GM10266 (cell line): ENCODE results near the gene LAMA3.

Experiments used
- DNase-seq: peaks from one replicate; pipeline ENCODE4 v3.0.0; 2012; ENCODE audit errors: extremely low spot score
- TF ChIP-seq, protein P1 (sequence below): IDR thresholded peaks from 2 replicates; pipeline ENCODE4 v1.5.1; 2012; ENCODE audit warnings: mild to moderate bottlenecking, low read depth; ENCODE audit not compliant: control insufficient read depth, insufficient read depth; ENCODE audit errors: missing control alignments

The LAMA3 gene

DNA sequence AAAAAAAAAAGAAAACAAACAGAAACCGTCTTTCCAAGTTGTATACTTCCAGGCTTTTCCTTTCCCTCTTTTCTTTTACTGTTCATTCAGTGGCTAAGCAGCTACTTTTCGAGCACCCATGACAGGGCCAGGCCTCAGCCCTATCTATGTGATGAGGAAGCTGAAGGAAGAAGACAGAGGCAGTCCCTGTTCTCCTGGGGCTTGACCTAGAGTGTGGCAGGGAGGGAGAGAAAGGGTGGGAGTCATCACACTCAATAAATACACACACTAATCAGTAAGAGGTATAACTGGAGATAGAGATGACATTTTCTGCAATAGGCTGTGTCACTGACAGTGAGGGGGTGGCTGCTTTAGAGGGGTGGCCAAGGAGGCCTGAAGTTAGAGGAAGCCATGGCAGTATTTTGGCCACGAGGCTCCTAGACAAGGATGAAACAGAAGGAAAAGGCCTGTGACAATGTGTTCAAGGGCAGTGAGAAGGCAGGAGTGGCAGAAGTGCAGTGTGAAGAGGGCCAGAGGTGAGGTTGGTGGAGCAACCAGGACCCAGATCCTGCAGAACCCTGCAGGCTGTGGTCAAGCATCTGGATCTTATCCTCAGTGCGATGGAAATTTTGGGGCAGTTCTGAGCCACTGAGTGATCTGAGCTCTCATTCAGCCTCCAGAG, 193.5 kb downstream of the LAMA3 start:
- no peak for DNase-seq
- TF ChIP-seq, protein P1, sequence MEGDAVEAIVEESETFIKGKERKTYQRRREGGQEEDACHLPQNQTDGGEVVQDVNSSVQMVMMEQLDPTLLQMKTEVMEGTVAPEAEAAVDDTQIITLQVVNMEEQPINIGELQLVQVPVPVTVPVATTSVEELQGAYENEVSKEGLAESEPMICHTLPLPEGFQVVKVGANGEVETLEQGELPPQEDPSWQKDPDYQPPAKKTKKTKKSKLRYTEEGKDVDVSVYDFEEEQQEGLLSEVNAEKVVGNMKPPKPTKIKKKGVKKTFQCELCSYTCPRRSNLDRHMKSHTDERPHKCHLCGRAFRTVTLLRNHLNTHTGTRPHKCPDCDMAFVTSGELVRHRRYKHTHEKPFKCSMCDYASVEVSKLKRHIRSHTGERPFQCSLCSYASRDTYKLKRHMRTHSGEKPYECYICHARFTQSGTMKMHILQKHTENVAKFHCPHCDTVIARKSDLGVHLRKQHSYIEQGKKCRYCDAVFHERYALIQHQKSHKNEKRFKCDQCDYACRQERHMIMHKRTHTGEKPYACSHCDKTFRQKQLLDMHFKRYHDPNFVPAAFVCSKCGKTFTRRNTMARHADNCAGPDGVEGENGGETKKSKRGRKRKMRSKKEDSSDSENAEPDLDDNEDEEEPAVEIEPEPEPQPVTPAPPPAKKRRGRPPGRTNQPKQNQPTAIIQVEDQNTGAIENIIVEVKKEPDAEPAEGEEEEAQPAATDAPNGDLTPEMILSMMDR = no peak

DNA sequence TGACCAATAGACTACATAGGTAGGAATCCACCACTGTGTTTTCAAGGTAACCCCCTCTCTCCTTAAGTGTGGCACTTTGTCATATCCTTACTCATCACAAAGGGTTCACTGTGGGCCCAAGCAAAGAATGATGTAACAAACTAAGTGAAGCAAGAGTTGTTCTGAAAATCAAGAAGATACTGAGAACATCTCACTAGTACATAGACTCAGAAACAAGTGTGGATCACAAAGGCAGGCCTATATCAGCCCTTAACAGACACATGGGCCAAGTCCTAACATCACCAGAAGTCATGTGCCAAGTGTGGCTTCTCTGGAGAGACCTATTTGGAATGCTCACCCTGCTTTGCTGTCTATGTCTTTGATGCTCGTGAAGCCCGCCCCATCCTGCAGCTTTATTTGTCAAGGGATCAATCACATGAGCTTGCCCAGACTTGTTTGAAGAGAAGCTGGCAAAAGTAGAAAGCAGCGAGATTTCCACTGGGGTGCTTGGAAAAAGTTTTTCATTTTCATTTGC, 194.1 kb downstream of the LAMA3 start:
- no peak for DNase-seq
- TF ChIP-seq, protein P1 = no peak

GRCh38 chr18:23884681-23885375, 195.6 kb downstream of the LAMA3 start:
- no peak for DNase-seq
- TF ChIP-seq, protein P1 = no peak

DNA sequence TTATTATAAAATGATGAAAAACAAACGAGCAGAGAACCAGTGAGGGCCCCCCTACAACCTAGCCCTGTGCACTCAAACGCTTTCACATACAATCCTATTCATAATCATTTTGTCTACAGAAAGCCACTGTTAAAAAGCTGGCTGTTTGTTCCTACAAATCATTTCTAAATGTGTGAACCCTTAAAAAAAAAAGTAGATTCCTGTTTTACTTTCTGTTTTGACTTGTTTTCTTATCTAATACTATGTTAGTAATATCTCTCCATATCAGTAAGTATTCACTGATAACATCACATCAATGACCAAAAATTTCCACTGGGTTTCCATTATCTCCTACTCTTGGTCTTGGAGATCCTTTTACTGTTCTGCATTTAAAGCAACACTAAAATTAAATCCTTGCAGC, 196.5 kb downstream of the LAMA3 start:
- DNase-seq = peak; percentile 18
- TF ChIP-seq, protein P1 = no peak

- TF ChIP-seq, protein P1 = no peak
- DNase-seq = no peak
These were observed 197.8 kb downstream of the LAMA3 start for GRCh38 chr18:23887035-23887434.

DNA sequence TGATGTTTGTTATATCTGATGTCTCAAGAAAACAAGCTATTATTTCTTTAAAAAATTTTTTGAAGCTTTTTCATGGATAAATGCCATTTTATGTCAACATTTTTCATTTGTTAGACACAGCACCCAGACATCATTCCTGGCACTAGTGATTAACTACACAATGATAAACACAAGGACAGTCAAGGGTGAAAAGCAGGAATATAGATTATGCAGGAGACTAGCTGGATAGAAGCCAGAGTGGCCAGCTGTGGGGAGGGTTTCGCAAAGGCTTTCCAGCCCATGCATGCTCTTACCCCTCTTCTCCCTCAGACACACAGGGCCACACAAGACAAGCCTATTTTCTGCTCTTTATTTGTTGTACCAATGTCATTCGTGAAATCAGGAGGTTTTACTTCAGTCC, 198.2 kb downstream of the LAMA3 start:
- TF ChIP-seq, protein P1 = no peak
- DNase-seq = no peak

- TF ChIP-seq, protein P1 = no peak
- no peak for DNase-seq
These were observed 199.6 kb downstream of the LAMA3 start for GRCh38 chr18:23888881-23889280.
